PC-3 (cell line): ENCODE results near the gene CDKN1B.

Experiments
- EZH2 ChIP-seq: fragments of 300-600 bp; sonication (generic); IDR thresholded peaks from one replicate; pipeline ENCODE4 v1.6.1; 2017; ENCODE audit warnings: antibody characterized with exemption, mild to moderate bottlenecking, low read length; ENCODE audit not compliant: unreplicated experiment
- EZH2phosphoT487 ChIP-seq: fragments of 300-600 bp; sonication (generic); IDR thresholded peaks from 2 replicates; pipeline ENCODE4 v1.6.1; 2018; ENCODE audit warnings: mild to moderate bottlenecking, antibody characterized with exemption, low read length, borderline replicate concordance
- TF ChIP-seq, protein P1 (sequence below): fragments of 300-600 bp; sonication (generic); conservative IDR thresholded peaks from 2 replicates; pipeline ENCODE4 v1.5.1; 2017; ENCODE audit warnings: antibody characterized with exemption, low read depth, mild to moderate bottlenecking, low read length

DNA sequence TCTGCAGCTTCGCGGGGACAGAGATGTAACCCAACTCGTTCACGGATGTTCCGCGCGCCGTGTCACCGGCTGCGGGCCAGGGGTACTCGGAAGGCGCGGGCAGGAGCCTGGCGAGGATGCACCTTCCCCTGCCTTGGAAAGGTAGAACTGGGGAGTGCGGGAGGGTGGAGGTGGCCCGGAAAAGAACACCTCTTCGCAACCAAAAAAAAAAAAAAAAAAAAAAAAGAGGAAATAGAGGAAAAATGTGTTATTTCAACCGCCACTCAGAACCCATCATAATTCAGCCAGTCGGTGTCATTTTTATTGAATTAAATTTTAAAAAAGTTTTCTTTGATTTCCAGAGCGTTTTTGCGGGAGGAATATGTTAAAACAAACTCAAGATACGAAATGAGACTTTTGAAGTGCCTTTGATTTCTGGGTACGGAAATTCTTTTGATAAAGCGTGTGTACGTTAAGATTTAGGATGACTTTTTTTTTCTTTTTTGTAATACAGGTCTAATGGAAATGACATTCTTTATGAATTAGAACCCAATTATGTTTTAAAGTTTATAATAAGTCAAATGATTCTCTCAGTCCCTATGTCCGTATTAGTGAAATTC, 8.9 kb downstream of the CDKN1B start:
- TF ChIP-seq EZH2, result no peak
- TF ChIP-seq, protein P1, sequence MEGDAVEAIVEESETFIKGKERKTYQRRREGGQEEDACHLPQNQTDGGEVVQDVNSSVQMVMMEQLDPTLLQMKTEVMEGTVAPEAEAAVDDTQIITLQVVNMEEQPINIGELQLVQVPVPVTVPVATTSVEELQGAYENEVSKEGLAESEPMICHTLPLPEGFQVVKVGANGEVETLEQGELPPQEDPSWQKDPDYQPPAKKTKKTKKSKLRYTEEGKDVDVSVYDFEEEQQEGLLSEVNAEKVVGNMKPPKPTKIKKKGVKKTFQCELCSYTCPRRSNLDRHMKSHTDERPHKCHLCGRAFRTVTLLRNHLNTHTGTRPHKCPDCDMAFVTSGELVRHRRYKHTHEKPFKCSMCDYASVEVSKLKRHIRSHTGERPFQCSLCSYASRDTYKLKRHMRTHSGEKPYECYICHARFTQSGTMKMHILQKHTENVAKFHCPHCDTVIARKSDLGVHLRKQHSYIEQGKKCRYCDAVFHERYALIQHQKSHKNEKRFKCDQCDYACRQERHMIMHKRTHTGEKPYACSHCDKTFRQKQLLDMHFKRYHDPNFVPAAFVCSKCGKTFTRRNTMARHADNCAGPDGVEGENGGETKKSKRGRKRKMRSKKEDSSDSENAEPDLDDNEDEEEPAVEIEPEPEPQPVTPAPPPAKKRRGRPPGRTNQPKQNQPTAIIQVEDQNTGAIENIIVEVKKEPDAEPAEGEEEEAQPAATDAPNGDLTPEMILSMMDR, result no peak
- no peak for TF ChIP-seq EZH2phosphoT487
